AG04449 (cell line): Measurements from ENCODE around the gene SHMT1.
"Not testable (repeated sequence)": the region's sequence is repeated elsewhere in the genome, so short reads cannot be mapped to it uniquely, and the experiment has no call there.

ENCODE experiments used
- CTCF ChIA-PET: fragments of 350-600 bp; formaldehyde crosslinking; extraction: SDS; loops from one replicate; lab custom pipeline; 2021; ENCODE audit warnings: antibody characterized with exemption; lab: Yijun Ruan, JAX
- POLR2A ChIA-PET: fragments of 400-600, 350-600 bp; formaldehyde crosslinking; extraction: SDS; loops from one replicate; lab custom pipeline; 2020; ENCODE audit warnings: antibody characterized with exemption, inconsistent platforms; lab: Yijun Ruan, JAX
- DNase-seq: peaks from one replicate; pipeline ENCODE4 v3.0.0-alpha.2; 2010; ENCODE audit warnings: low read depth, low spot score
- H3K4me3 ChIP-seq: 2 replicates; pipeline ENCODE4 v1.5.1; 2011; ENCODE audit warnings: low read depth, mild to moderate bottlenecking, control low read depth, low read length
- CTCF ChIP-seq: IDR thresholded peaks from one replicate; pipeline ENCODE4 v1.5.1; 2011; ENCODE audit warnings: mild to moderate bottlenecking, moderate library complexity, low read length, control low read depth, inconsistent platforms; ENCODE audit not compliant: insufficient read depth; ENCODE audit errors: missing control alignments

SHMT1 gene

GRCh38 chr17:18300725-18301480 lies 62.4 kb downstream of the SHMT1 start:
- no peak for DNase-seq
- POLR2A ChIA-PET, result interaction anchor here (1.1 kb wide), 1 partner anchor 13 kb away, joined by 3 read pairs; no protein-coding TSS in a partner anchor
- CTCF ChIA-PET, result no interaction called here
- TF ChIP-seq CTCF, result no peak
- no peak overlapping the region for H3K4me3 ChIP-seq

GRCh38 chr17:18298061-18298460 lies 65.3 kb downstream of the SHMT1 start:
- POLR2A ChIA-PET, H3K4me3 ChIP-seq, DNase-seq, CTCF ChIA-PET: not testable (repeated sequence)

- no peak for DNase-seq
- TF ChIP-seq CTCF, result no peak
- ChIA-PET POLR2A (interaction anchor here (1.0 kb wide), 1 partner anchor 9 kb away, joined by 3 read pairs; no protein-coding TSS in a partner anchor), CTCF (interaction anchor here (0.9 kb wide), 1 partner anchor 36 kb away, joined by 3 read pairs; no protein-coding TSS in a partner anchor)
- H3K4me3 ChIP-seq, result no peak overlapping the region
Measured at GRCh38 chr17:18291718-18292540, 71.4 kb downstream of the SHMT1 start.

- no peak for TF ChIP-seq CTCF
- ChIA-PET POLR2A (no interaction called here), CTCF (no interaction called here)
- no peak overlapping the region for H3K4me3 ChIP-seq
- DNase-seq, result no peak
Measured at GRCh38 chr17:18285296-18285695, 78.1 kb downstream of the SHMT1 start.

GRCh38 chr17:18281788-18282187 lies 81.6 kb downstream of the SHMT1 start:
- CTCF ChIA-PET, result no interaction called here
- POLR2A ChIA-PET, result no interaction called here
- no peak overlapping the region for H3K4me3 ChIP-seq
- no peak for DNase-seq
- no peak for TF ChIP-seq CTCF

GRCh38 chr17:18280766-18281371 lies 82.5 kb downstream of the SHMT1 start:
- no peak for TF ChIP-seq CTCF
- no peak overlapping the region for H3K4me3 ChIP-seq
- ChIA-PET CTCF (no interaction called here), POLR2A (no interaction called here)
- DNase-seq, result no peak
